ENCODE results near the gene ZNF844. TPM values are rescaled to one million over a fixed set of nuclear protein-coding genes. Genes with fewer than 3 reads are reported as not detected.
"Not testable (repeated sequence)": the region's sequence is repeated elsewhere in the genome, so short reads cannot be mapped to it uniquely, and the experiment has no call there.

Gene ZNF844
- total RNA-seq, 4 donors from 2014 or later: 8.0 to 19.0 (median 9.9) TPM

DNA sequence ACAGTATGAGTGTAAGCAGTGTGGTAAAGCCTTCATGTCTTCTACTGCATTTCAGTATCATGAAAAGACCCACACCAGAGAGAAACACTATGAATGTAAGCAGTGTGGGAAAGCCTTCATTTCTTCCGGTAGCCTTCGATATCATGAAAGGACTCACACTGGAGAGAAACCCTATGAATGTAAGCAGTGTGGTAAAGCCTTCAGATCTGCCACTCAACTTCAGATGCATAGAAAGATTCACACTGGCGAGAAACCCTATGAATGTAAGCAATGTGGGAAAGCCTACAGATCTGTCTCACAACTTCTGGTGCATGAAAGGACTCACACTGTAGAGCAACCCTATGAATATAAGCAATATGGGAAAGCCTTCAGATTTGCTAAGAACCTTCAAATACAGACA lies 12.8 kb downstream of the ZNF844 start:
- Histone ChIP-seq H3K27ac (no peak overlapping the region), H3K4me1 (no peaks in the 10 kb centered on the region), H3K36me3 (peaks cover 27 to 88% of the 10 kb centered on the region in 2 donors), H3K9me3 (peaks cover 17 to 100% (median 24%) of the 10 kb centered on the region in 3 donors), H3K4me3 (no peak overlapping the region), H3K27me3 (no peaks in the 10 kb centered on the region)
- no peak for TF ChIP-seq POLR2A (IDR thresholded peaks at IDR 0.05)
- no peak for TF ChIP-seq CTCF (IDR thresholded peaks at IDR 0.05)
- no peak for TF ChIP-seq POLR2AphosphoS5 (IDR thresholded peaks at IDR 0.05)
- TF ChIP-seq EP300 (IDR thresholded peaks at IDR 0.05): no peak
- 81 to 100% methylated on average over 2 to 3 of the region's 3 CpGs for WGBS, 2 donors (ENCODE audit: low coverage in 1 of 2)
- no peak for ATAC-seq

GRCh38 chr19:12083336-12083735 lies 18.8 kb downstream of the ZNF844 start:
- not testable (repeated sequence) for H3K4me3 ChIP-seq, ATAC-seq, H3K4me1 ChIP-seq, H3K27me3 ChIP-seq, H3K27ac ChIP-seq
- Histone ChIP-seq H3K36me3 (peaks cover 0 to 40% of the 10 kb centered on the region in 2 donors), H3K9me3 (peaks cover under 1 to 55% (median 5%) of the 10 kb centered on the region in 3 donors)
- 86 to 98% methylated on average over 1 to 6 of the region's 6 CpGs for WGBS, 2 donors (ENCODE audit: low coverage in 1 of 2)

GRCh38 chr19:12085074-12085818 lies 20.7 kb downstream of the ZNF844 start:
- peaks cover 0 to 36% (median 0%) of the 10 kb centered on the region in 3 donors for H3K9me3 ChIP-seq
- 88 to 93% methylated on average over 2 to 4 of the region's 5 CpGs for WGBS, 2 donors (ENCODE audit: low coverage in 1 of 2)

GRCh38 chr19:12090807-12091206 lies 26.3 kb downstream of the ZNF844 start:
- Histone ChIP-seq H3K27me3 (no peaks in the 10 kb centered on the region), H3K4me3 (no peak overlapping the region), H3K27ac (peak overlapping the region in 3 of 4 donors; percentile 80 to 88 (median 86)), H3K9me3 (no peaks in the 10 kb centered on the region), H3K36me3 (peaks cover 0 to 5% of the 10 kb centered on the region in 2 donors), H3K4me1 (peaks cover 0 to 30% (median 0%) of the 10 kb centered on the region in 3 donors)
- WGBS, 2 donors (ENCODE audit: low coverage in 1 of 2): 33 to 58% methylated on average over 3 to 4 of the region's 5 CpGs
- no peak for TF ChIP-seq EP300 (IDR thresholded peaks at IDR 0.05)
- no peak for TF ChIP-seq POLR2AphosphoS5 (IDR thresholded peaks at IDR 0.05)
- peak in 3 of 4 experiments; percentile 48 to 80 (median 59) for TF ChIP-seq CTCF (IDR thresholded peaks at IDR 0.05)
- ATAC-seq: peak; percentile 62

More at GRCh38 chr19:12085074-12085818, 20.7 kb downstream of the ZNF844 start:
- no peak for ATAC-seq
- H3K36me3 ChIP-seq: peaks cover 0 to 22% of the 10 kb centered on the region in 2 donors
- no peak overlapping the region for H3K27ac ChIP-seq
- H3K27me3 ChIP-seq: no peaks in the 10 kb centered on the region
- H3K4me1 ChIP-seq: no peaks in the 10 kb centered on the region
- no peak overlapping the region for H3K4me3 ChIP-seq
- TF ChIP-seq EP300 (IDR thresholded peaks at IDR 0.05) (no peak), CTCF (IDR thresholded peaks at IDR 0.05) (no peak), POLR2A (IDR thresholded peaks at IDR 0.05) (no peak), POLR2AphosphoS5 (IDR thresholded peaks at IDR 0.05) (no peak)

- peak overlapping the region; percentile 53 to 77 for H3K4me3 ChIP-seq
- peak; percentile 90 for ATAC-seq
- no peak for TF ChIP-seq POLR2A (IDR thresholded peaks at IDR 0.05)
- TF ChIP-seq EP300 (IDR thresholded peaks at IDR 0.05): no peak
- TF ChIP-seq CTCF (IDR thresholded peaks at IDR 0.05): no peak
- TF ChIP-seq POLR2AphosphoS5 (IDR thresholded peaks at IDR 0.05): no peak
- H3K27me3 ChIP-seq: no peaks in the 10 kb centered on the region
- peak overlapping the region; percentile 9 to 88 (median 83) for H3K27ac ChIP-seq
- no peaks in the 10 kb centered on the region for H3K9me3 ChIP-seq
- H3K4me1 ChIP-seq: peaks cover 0 to 30% (median 0%) of the 10 kb centered on the region in 3 donors
- WGBS, 2 donors (ENCODE audit: low coverage in 1 of 2): 0 to 1% methylated on average over 4 to 9 of the region's 53 CpGs
- peaks cover 0 to 5% of the 10 kb centered on the region in 2 donors for H3K36me3 ChIP-seq
These were observed 27.7 kb downstream of the ZNF844 start for GRCh38 chr19:12092065-12092867.

All from gastroesophageal sphincter (tissue), 4 donors.